Measurements from ENCODE around the gene CD6. TPM values are rescaled to one million over a fixed set of nuclear protein-coding genes. Genes with fewer than 3 reads are reported as not detected.

CD6 gene
- total RNA-seq, 4 donors from 2014 or later, result 0.42 to 2.7 (median 1.8) TPM

GRCh38 chr11:60927600-60927999 lies 43.9 kb upstream of the CD6 start:
- TF ChIP-seq CTCF (IDR thresholded peaks at IDR 0.05) (no peak), POLR2A (IDR thresholded peaks at IDR 0.05) (no peak)
- no peak for DNase-seq (ENCODE audit: low spot score in 2 of 2)
- H3K4me3 ChIP-seq (ENCODE audit: low read depth, poor library complexity, severe bottlenecking), result no peak overlapping the region
- intact Hi-C loops (cut with DNase I; ENCODE audit: low total_unique reads), result no loop called here
- WGBS, 2 donors, result 77 to 80% methylated on average over 15 to 16 of the region's 16 CpGs

GRCh38 chr11:60928563-60929001 lies 42.9 kb upstream of the CD6 start:
- H3K4me3 ChIP-seq (ENCODE audit: low read depth, poor library complexity, severe bottlenecking), result no peak overlapping the region
- WGBS, 2 donors, result 86 to 91% methylated on average over 13 to 14 of the region's 20 CpGs
- no peak for TF ChIP-seq POLR2A (IDR thresholded peaks at IDR 0.05)
- TF ChIP-seq CTCF (IDR thresholded peaks at IDR 0.05), result no peak
- DNase-seq (ENCODE audit: low spot score in 2 of 2), result no peak
- intact Hi-C loops (cut with DNase I; ENCODE audit: low total_unique reads), result no loop called here

GRCh38 chr11:60929764-60930163 lies 41.7 kb upstream of the CD6 start:
- no peak for DNase-seq (ENCODE audit: low spot score in 2 of 2)

GRCh38 chr11:60930394-60930793 lies 41.1 kb upstream of the CD6 start:
- WGBS, 2 donors, result 93 to 94% methylated on average over 4 of the region's 4 CpGs
- no peak overlapping the region for H3K4me3 ChIP-seq (ENCODE audit: low read depth, poor library complexity, severe bottlenecking)
- TF ChIP-seq CTCF (IDR thresholded peaks at IDR 0.05), result no peak
- no peak for DNase-seq (ENCODE audit: low spot score in 2 of 2)
- intact Hi-C loops (cut with DNase I; ENCODE audit: low total_unique reads), result no loop called here

More at GRCh38 chr11:60929764-60930163, 41.7 kb upstream of the CD6 start:
- H3K4me3 ChIP-seq (ENCODE audit: low read depth, poor library complexity, severe bottlenecking), result no peak overlapping the region
- intact Hi-C loops (cut with DNase I; ENCODE audit: low total_unique reads), result no loop called here
- TF ChIP-seq POLR2A (IDR thresholded peaks at IDR 0.05) (no peak), CTCF (IDR thresholded peaks at IDR 0.05) (no peak)
- 67 to 71% methylated on average over 4 of the region's 4 CpGs for WGBS, 2 donors

GRCh38 chr11:60931917-60932316 lies 39.6 kb upstream of the CD6 start:
- no peak for DNase-seq (ENCODE audit: low spot score in 2 of 2)
- 87 to 88% methylated on average over 9 of the region's 9 CpGs for WGBS, 2 donors
- no peak overlapping the region for H3K4me3 ChIP-seq (ENCODE audit: low read depth, poor library complexity, severe bottlenecking)

More at GRCh38 chr11:60931917-60932316, 39.6 kb upstream of the CD6 start:
- TF ChIP-seq POLR2A (IDR thresholded peaks at IDR 0.05), result no peak
- TF ChIP-seq CTCF (IDR thresholded peaks at IDR 0.05), result no peak
- intact Hi-C loops (cut with DNase I; ENCODE audit: low total_unique reads), result no loop called here

All from lower leg skin (tissue), 4 donors.